Effector memory CD4-positive, alpha-beta T cell (primary cell): ENCODE data around the gene RBM33.
A peak's percentile ranks its signal among the peaks of the same experiment; 100 is the strongest.

Experiments used
- DNase-seq, 3 donors: peaks; one replicate each; pipeline ENCODE4 v3.0.0-alpha.2; 2020
- H3K27ac ChIP-seq: 2 replicates; pipeline ENCODE4 v1.7.0; 2013; ENCODE audit warnings: mild to moderate bottlenecking, low read length, moderate library complexity; ENCODE audit not compliant: insufficient read depth, poor library complexity, severe bottlenecking
- H3K27me3 ChIP-seq: replicated peaks from 2 replicates; pipeline ENCODE4 v1.7.0; 2013; ENCODE audit warnings: mild to moderate bottlenecking, low read length; ENCODE audit not compliant: insufficient read depth, control insufficient read depth, poor library complexity, severe bottlenecking
- H3K36me3 ChIP-seq: 2 replicates; pipeline ENCODE4 v1.7.0; 2013; ENCODE audit warnings: mild to moderate bottlenecking, low read length, moderate library complexity; ENCODE audit not compliant: control insufficient read depth, insufficient read depth
- H3K4me1 ChIP-seq: 2 replicates; pipeline ENCODE4 v1.7.0; 2013; ENCODE audit warnings: low read length, mild to moderate bottlenecking; ENCODE audit not compliant: control insufficient read depth, insufficient read depth, poor library complexity, severe bottlenecking
- H3K4me3 ChIP-seq: 2 replicates; pipeline ENCODE4 v1.7.0; 2013; ENCODE audit warnings: low read length, low read depth, mild to moderate bottlenecking; ENCODE audit not compliant: insufficient read depth, poor library complexity, severe bottlenecking
- H3K9me3 ChIP-seq: 2 replicates; pipeline ENCODE4 v1.7.0; 2013; ENCODE audit warnings: mild to moderate bottlenecking, low read length, moderate library complexity; ENCODE audit not compliant: control insufficient read depth

The RBM33 gene

DNA sequence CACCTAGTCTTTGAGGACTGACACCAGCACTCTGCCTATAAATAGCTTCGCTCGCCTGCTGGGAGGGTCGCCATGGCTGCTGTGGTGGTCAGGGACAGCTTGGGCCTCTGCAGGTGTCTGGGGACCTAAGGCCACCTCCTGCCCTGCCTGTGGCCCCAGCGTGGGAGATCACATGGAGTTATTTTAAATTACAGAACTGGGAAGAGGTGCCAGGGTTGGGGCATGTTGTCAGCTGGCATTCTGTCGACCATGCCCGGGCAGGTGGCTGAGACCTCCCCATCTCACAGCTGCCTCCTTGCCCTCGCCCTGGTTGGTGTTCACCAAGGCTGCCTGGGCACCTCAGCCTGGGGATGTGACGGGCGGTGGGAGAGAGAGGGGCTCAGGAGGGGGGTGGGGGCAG, 149.7 kb downstream of the RBM33 start:
- H3K27ac ChIP-seq: no peak overlapping the region
- no peak for DNase-seq
- H3K4me1 ChIP-seq: peaks cover 3% of the 10 kb centered on the region
- H3K27me3 ChIP-seq: peaks cover 9% of the 10 kb centered on the region
- H3K36me3 ChIP-seq: no peaks in the 10 kb centered on the region
- no peaks in the 10 kb centered on the region for H3K9me3 ChIP-seq
- H3K4me3 ChIP-seq: no peak overlapping the region

DNA sequence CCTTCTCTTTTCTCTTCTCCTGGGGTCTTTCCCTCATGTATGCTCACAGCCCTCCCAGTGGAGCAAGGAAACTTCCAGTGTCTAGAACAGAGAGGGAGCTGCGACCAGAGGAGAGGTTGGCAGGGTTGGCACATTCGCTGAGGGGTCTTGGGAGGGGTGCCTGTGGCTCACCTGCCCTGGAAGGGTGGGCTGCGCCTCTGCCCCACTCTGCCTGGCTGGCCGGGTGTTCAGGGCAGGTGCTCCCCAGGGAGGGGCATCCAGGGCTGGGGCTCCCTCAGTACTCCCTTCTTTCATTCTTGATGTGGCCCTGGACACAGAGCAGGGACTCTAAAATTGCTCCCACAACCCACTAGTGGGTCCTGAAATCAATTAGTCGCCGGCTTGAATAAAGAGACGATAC, 150.9 kb downstream of the RBM33 start:
- no peak for DNase-seq
- Histone ChIP-seq H3K27ac (no peak overlapping the region), H3K27me3 (peaks cover 9% of the 10 kb centered on the region), H3K4me3 (no peak overlapping the region), H3K9me3 (no peaks in the 10 kb centered on the region), H3K4me1 (peaks cover 3% of the 10 kb centered on the region), H3K36me3 (no peaks in the 10 kb centered on the region)

DNA sequence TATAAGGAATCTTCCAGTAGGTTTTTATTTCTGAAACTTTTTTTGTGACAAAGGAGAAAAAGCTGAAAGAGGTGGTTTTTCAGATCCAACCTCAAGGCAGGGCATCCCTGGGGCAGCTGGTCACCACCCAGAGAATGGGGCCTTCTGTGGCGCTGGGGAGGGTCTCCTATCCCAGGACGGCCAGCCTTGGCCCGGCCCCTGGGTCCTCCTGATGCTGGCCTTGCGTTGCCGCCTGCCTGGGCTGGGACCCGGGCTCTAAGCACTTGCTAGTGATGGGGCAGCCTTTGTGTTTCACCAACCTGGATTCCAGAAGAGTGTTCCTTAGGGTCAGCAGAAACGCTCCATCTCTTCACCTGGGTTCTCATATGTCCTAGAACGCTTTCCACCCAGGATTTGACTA, 151.5 kb downstream of the RBM33 start:
- H3K27ac ChIP-seq: no peak overlapping the region
- H3K9me3 ChIP-seq: no peaks in the 10 kb centered on the region
- H3K4me1 ChIP-seq: peaks cover 3% of the 10 kb centered on the region
- no peak overlapping the region for H3K4me3 ChIP-seq
- peaks cover 10% of the 10 kb centered on the region for H3K27me3 ChIP-seq
- DNase-seq: no peak
- H3K36me3 ChIP-seq: no peaks in the 10 kb centered on the region

DNA sequence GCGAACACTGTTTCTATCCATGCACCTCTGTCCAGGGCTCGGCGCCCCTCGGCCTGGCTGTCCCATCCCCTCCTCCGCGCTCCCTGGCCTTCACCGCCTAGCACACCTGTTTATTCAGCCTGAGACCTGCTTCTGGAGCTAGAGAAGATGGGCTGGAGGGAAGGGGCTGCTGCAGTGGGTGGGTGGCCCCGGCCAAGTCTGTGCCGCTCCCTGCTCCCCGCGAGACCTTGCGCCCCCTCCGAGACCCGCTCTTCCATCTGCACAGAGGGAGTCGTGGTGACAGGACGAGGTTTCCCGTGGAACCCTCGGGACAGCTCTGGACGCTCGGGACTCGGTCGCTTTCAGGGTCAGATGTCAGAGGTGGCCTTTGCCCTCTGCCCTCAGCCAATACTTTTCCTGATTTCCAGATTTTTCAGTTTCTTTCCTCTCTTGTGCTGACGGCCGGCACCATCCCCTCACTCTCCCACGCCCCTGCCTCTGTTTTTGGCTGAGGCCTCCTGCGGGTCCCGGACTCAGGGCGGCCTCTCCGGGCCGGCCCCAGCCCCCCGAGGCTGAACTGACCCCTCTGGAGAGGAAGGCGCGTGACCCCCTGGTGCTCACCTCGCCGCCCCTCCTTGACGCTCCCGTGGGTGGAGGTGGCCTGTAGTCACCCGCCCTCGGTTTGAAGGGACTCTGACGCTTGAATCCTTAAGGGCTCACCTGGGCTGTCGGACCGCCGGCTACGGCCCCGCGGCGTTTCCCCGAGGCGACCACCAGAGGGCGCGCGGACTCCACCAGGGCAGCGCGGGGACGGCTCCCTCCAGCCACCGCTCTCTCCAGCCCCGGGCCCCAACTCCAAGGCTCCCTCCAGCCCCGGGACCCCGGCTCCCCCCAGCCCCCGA, 152.2 kb downstream of the RBM33 start:
- no peak overlapping the region for H3K4me3 ChIP-seq
- H3K4me1 ChIP-seq: peaks cover 3% of the 10 kb centered on the region
- no peaks in the 10 kb centered on the region for H3K9me3 ChIP-seq
- peak; percentile 31 to 43 (median 35) for DNase-seq
- peaks cover 15% of the 10 kb centered on the region for H3K27me3 ChIP-seq
- H3K27ac ChIP-seq: no peak overlapping the region
- no peaks in the 10 kb centered on the region for H3K36me3 ChIP-seq

DNA sequence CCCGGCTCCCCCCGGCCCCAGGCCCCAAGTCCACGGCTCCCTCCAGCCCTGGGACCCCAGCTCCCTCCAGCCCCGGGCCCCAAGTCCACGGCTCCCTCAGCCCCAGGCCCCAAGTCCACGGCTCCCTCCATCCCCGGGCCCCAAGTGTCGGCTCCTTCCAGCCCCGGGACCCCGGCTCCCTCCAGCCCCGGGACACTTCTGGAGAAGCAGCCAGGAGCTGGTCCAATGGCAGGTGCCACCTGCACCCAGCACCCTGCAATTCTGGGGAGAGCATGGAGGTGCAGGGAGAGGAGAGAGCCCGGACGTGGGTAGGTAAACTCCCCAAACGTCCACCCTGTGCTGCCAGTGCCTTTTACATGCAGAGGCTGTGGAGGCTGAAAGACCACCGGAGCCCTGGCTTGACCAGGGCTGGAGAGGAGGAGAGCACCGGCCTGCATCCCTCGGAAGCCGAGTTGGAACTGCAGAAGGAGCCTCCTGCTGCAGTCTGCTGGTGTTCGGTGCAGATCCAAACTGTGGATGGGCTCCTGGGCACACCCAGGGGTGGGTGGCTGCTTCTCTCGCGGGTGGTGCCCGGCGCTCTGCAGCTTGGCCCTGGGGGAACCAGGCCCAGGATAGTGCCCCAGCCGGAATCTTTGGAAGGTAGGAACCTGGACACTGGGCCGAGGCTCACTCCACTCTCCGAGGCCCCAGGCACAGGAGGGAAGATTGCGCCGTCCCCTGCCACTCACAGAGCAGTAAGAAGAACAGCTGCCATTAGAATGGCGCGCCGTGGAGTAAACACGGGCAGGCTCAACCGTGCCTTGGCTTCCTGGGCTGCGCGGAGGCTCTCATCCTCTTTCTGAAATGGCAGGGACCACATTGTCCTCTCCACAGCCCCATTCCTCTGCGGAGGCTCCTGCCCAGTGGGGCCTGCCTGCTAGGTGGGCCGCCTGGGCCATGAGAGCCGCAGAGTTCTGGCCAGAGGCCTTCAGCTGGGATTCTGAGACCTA, 153.1 kb downstream of the RBM33 start:
- no peak for DNase-seq
- Histone ChIP-seq H3K27ac (no peak overlapping the region), H3K4me1 (peaks cover 3% of the 10 kb centered on the region), H3K27me3 (peaks cover 15% of the 10 kb centered on the region), H3K36me3 (no peaks in the 10 kb centered on the region), H3K9me3 (no peaks in the 10 kb centered on the region), H3K4me3 (no peak overlapping the region)

DNA sequence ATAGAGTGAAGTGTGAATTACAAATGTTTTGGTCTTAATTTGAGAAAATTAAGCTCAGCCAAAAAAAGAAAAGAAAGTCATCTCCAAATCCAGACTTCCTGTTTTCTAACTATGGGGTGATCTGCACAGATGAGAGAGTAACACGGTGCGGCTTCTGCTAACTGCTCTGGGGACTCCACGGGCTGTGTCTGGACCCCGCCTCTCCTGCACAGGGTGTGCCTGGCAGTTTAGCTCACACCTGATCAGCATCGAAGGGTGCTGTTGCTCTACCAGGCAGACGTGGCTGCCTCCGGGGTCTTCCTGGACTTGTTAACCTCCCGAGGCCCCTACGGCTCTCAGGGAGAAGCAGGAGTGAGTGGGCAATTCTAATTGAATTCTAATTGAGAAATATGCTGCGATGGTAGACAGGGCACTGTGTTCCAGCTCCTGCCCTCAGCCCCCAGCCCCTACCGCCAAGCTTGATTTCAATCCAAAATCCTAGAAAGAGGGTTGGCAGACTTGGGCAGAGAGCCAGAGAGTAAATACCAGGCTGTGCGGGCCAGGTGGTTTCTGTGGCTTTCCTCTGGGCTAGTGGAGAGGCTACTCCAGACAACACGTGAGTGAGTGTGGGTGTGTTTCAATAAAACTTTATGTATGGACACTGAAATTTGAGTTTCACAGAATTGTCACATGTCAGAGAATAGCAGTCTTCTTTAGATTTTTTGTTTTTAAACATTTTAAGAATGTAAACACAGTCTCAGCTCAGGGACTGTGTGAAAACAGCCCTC, 154.4 kb downstream of the RBM33 start:
- Histone ChIP-seq H3K36me3 (no peaks in the 10 kb centered on the region), H3K27ac (no peak overlapping the region), H3K4me3 (no peak overlapping the region), H3K4me1 (peaks cover 12% of the 10 kb centered on the region), H3K27me3 (peaks cover 21% of the 10 kb centered on the region), H3K9me3 (no peaks in the 10 kb centered on the region)
- no peak for DNase-seq

DNA sequence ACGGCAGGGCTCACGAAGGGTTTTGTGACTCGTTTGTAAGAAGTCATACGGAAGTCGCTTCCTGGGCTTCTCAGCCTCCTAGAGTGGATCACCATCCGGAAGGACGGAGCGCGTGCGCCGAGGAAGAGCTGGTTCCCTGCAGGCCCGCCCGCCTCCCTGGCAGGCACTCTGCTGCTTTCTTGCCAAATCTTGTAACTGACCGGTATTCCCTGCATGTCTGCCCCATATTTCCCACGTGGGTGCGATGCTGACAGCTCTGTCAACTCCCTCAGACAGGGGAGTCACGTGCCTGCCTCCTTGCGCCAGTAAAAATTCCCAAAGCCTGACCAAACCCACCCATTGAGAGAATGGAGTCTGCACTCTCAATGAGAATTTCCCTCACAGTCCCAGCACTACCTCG, 155.1 kb downstream of the RBM33 start:
- Histone ChIP-seq H3K4me1 (peaks cover 16% of the 10 kb centered on the region), H3K27ac (no peak overlapping the region), H3K9me3 (no peaks in the 10 kb centered on the region), H3K27me3 (peaks cover 26% of the 10 kb centered on the region), H3K36me3 (no peaks in the 10 kb centered on the region), H3K4me3 (no peak overlapping the region)
- DNase-seq: no peak

DNA sequence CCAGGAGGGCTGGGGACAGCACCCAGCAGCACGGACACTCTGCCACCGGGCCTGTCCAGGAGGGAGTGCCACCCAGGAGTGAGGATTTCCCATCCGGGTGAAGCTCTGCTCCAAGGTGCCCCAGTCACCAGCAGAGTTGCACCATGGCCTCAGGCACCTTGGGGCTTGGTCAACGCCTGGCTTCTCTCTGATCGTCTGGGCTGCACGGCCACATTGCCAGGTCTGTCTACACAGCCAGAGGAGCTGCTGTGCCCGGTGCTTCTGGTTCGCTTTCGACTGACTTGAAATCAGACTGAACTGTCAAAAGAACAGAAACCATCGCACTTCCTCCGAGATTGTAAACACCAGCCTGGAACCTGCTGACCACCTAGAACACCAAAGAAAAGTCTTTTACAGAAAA, 155.8 kb downstream of the RBM33 start:
- Histone ChIP-seq H3K36me3 (no peaks in the 10 kb centered on the region), H3K27ac (no peak overlapping the region), H3K4me3 (no peak overlapping the region), H3K4me1 (peaks cover 22% of the 10 kb centered on the region), H3K27me3 (peaks cover 34% of the 10 kb centered on the region), H3K9me3 (no peaks in the 10 kb centered on the region)
- no peak for DNase-seq

DNA sequence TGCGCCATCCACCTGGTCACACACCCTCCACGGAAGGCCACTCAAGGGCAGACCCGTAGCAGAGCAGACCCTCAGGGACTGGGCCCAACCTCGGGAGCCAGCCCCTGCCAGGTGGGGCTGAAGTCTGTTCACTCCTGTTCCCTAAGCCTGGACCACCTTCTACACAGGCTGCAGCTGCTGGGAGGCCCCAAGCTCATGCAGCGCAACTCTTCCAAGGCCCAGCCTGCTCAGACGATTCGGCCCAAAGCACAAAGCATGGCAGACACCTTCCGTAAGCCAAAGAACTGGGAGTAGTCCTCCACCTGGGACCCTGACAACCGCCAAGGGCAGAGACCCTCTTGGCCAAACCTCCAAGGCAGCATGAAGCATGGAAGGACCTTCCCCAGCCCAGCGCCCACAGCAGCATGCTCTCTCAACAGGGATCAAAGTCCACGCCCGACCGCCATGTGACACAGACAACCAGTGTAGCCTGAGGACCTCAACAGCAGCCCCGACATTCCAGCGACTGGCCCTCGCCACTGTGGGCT, 156.3 kb downstream of the RBM33 start:
- no peak overlapping the region for H3K4me3 ChIP-seq
- DNase-seq: no peak
- H3K4me1 ChIP-seq: peaks cover 27% of the 10 kb centered on the region
- no peaks in the 10 kb centered on the region for H3K36me3 ChIP-seq
- H3K9me3 ChIP-seq: no peaks in the 10 kb centered on the region
- H3K27me3 ChIP-seq: peaks cover 39% of the 10 kb centered on the region
- H3K27ac ChIP-seq: no peak overlapping the region
